HG03159 (cell line): ENCODE results near the gene LDLRAP1.

Experiments used
- ATAC-seq: cut with Tn5 transposase; IDR thresholded peaks from one replicate; pipeline ENCODE4 v1.9.1; 2021; ENCODE audit warnings: mild to moderate bottlenecking, moderate library complexity; ENCODE audit not compliant: unreplicated experiment

LDLRAP1 gene

GRCh38 chr1:25560788-25561187 lies 17.4 kb downstream of the LDLRAP1 start:
- ATAC-seq: no peak

GRCh38 chr1:25561421-25562100 lies 18.2 kb downstream of the LDLRAP1 start:
- no peak for ATAC-seq

- ATAC-seq: peak; percentile 85
These were observed 18.9 kb downstream of the LDLRAP1 start for GRCh38 chr1:25562101-25562927.

- no peak for ATAC-seq
These were observed 19.5 kb downstream of the LDLRAP1 start for GRCh38 chr1:25562928-25563283.

- ATAC-seq: no peak
These were observed 20.2 kb downstream of the LDLRAP1 start for GRCh38 chr1:25563330-25564215.

- ATAC-seq: no peak
These were observed 21.6 kb downstream of the LDLRAP1 start for GRCh38 chr1:25564777-25565574.

GRCh38 chr1:25565626-25566025 lies 22.2 kb downstream of the LDLRAP1 start:
- ATAC-seq: no peak

- ATAC-seq: no peak
These were observed 22.8 kb downstream of the LDLRAP1 start for GRCh38 chr1:25566176-25566729.

GRCh38 chr1:25566730-25567341 lies 23.4 kb downstream of the LDLRAP1 start:
- no peak for ATAC-seq

- ATAC-seq: no peak
These were observed 24.3 kb downstream of the LDLRAP1 start for GRCh38 chr1:25567710-25568089.

GRCh38 chr1:25568090-25568833 lies 24.9 kb downstream of the LDLRAP1 start:
- ATAC-seq: no peak

GRCh38 chr1:25568834-25569596 lies 25.6 kb downstream of the LDLRAP1 start:
- ATAC-seq: no peak

- ATAC-seq: no peak
These were observed 26.4 kb downstream of the LDLRAP1 start for GRCh38 chr1:25569597-25570396.

- no peak for ATAC-seq
These were observed 27.6 kb downstream of the LDLRAP1 start for GRCh38 chr1:25570798-25571521.

- no peak for ATAC-seq
These were observed 28.1 kb downstream of the LDLRAP1 start for GRCh38 chr1:25571522-25571970.

- ATAC-seq: no peak
These were observed 28.7 kb downstream of the LDLRAP1 start for GRCh38 chr1:25572107-25572506.
